ENCODE data around the gene ARAP2. TPM values are rescaled to one million over a fixed set of nuclear protein-coding genes. Genes with fewer than 3 reads are reported as not detected.

ARAP2 gene
- total RNA-seq, 1 donor from 2014 or later, result 59.1 TPM

DNA sequence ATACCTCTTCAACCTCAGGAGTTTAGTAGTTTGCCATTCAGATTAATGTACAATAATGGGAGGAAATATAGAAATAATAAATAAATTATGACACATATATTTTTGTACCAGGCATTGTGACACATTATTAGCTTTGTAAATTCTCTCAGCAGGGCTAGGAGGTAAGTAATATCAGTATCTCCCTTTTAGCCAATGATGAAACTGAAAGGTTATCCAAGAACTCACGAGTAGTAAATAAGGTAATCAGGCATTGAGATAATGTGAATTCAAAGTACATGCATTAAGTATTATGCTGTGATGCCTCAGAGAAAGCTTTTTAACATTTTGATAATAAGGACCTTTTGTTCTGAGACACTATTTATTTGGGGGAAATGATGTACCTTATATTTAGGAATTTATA lies 5.3 kb upstream of the ARAP2 start:
- Mint-ChIP-seq H3K27ac (no peak overlapping the region), H3K4me3 (no peak overlapping the region), H3K9me3 (no peaks in the 10 kb centered on the region), H3K36me3 (ENCODE audit: low read depth) (no peaks in the 10 kb centered on the region), H3K4me1 (peaks cover 26% of the 10 kb centered on the region), H3K27me3 (no peaks in the 10 kb centered on the region)
- ChIA-PET POLR2A (no interaction called here), CTCF (no interaction called here)
- DNase-seq, result no peak
- no peak for ATAC-seq (ENCODE audit: low read depth)
- intact Hi-C loops (cut with micrococcal nuclease), result loop anchor here (10.0 kb wide), 1 partner anchor 1435 kb away; the partner anchor contains the start of gene RELL1
- TF ChIP-seq, protein P1, sequence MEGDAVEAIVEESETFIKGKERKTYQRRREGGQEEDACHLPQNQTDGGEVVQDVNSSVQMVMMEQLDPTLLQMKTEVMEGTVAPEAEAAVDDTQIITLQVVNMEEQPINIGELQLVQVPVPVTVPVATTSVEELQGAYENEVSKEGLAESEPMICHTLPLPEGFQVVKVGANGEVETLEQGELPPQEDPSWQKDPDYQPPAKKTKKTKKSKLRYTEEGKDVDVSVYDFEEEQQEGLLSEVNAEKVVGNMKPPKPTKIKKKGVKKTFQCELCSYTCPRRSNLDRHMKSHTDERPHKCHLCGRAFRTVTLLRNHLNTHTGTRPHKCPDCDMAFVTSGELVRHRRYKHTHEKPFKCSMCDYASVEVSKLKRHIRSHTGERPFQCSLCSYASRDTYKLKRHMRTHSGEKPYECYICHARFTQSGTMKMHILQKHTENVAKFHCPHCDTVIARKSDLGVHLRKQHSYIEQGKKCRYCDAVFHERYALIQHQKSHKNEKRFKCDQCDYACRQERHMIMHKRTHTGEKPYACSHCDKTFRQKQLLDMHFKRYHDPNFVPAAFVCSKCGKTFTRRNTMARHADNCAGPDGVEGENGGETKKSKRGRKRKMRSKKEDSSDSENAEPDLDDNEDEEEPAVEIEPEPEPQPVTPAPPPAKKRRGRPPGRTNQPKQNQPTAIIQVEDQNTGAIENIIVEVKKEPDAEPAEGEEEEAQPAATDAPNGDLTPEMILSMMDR (IDR thresholded peaks at IDR 0.05), result no peak

DNA sequence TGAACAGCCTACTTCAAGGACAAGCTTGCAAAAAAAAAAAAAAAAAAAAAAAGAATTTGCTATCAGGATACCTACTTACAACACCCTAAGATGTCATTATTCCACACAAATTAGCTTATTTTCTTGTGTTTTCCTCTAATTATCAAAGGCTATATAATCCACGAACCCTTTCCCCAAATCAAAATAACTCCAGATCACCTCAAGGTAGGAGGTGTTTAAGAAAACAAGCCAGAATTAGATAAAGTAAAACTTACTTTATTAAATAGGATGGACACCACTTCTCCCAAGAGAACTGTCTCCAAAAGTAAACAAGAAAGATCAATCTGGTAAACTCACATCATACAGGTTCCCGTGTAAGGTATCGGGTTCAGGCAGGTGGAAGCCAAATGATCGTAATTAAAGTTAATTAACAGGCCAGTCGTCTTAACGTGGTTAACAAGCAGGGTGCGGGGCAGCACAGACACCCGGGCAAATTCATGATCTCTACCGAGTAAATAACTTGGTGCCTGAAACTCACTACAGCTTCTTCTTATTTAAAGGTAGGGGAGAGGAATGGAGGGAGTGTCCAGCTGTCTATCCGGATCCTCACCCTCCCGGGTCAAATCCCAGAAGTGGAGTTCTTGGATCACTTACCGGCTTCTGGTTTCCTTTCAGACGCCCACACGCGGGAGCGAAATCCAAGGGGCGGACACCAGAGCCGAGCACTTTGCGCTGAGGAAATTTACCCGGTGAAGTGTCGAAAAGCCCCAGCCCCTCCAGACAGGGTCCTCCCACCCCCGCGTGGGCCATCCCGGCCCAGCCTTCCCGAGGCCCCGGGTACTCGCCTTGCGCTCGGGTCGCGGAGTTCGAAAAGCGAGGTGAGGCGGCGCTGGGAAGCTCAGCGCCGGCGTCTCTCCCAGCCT lies 708 bp downstream of the ARAP2 start:
- intact Hi-C loops (cut with micrococcal nuclease), result loop anchor here (1.0 to 5.0 kb wide), 5 partner anchors 12 to 1649 kb away; partner anchors contain the start of gene TBC1D1
- peak overlapping the region; percentile 90 for H3K4me3 Mint-ChIP-seq
- ChIA-PET CTCF (interaction anchor here (0.9 to 3.6 kb wide), 10 partner anchors 10 to 156 kb away, joined by 3 to 32 read pairs (median 8); no protein-coding TSS in a partner anchor), POLR2A (interaction anchor here (0.6 to 5.2 kb wide), 25 partner anchors 7 to 1499 kb away, joined by 3 to 60 read pairs (median 6); no protein-coding TSS in a partner anchor)
- ATAC-seq (ENCODE audit: low read depth), result peak; percentile 35
- peaks cover 56% of the 10 kb centered on the region for H3K4me1 Mint-ChIP-seq
- TF ChIP-seq, protein P1 (IDR thresholded peaks at IDR 0.05), result no peak
- H3K27ac Mint-ChIP-seq, result peak overlapping the region; percentile 89
- no peaks in the 10 kb centered on the region for H3K9me3 Mint-ChIP-seq
- no peak for DNase-seq
- H3K36me3 Mint-ChIP-seq (ENCODE audit: low read depth), result peaks cover 13% of the 10 kb centered on the region
- H3K27me3 Mint-ChIP-seq, result no peaks in the 10 kb centered on the region

DNA sequence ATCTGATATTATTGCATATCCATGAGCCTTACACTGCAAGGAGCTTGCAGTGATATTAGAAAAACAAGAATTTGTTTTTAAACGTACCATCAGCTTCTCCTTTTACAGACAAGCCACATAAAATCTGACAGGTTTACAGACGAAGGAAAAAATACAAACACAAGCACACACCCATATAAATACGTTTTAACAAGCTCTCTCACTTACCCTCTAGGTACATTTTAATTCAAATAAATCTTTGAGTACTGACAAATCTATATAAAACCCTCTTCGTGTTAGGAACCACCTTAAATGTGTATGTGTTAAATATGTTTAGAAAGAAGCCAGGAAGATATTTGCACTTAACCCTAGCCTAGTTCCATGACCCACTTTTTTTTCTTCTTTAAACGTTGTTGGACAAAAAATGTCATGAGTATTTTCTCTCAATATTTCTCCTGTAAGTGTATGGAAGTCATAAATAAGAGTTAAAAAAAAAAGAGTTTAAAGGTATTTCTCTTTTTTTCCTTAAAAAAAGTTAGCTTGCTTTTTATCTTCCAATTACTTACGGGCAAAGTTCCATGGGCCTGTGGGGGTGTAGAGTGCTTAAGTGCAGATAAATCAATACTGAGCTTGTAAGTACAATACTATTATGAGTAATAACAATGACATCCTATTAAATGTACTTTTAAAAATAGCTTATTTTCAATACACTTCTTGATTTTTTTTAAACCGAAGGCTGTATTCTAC lies 1.5 kb downstream of the ARAP2 start:
- ChIA-PET POLR2A (interaction anchor here (0.6 to 5.2 kb wide), 13 partner anchors 9 to 1499 kb away, joined by 3 to 60 read pairs (median 4); no protein-coding TSS in a partner anchor), CTCF (interaction anchor here (0.9 to 3.6 kb wide), 7 partner anchors 11 to 157 kb away, joined by 3 to 32 read pairs (median 8); no protein-coding TSS in a partner anchor)
- ATAC-seq (ENCODE audit: low read depth), result no peak
- peak overlapping the region; percentile 90 for H3K4me3 Mint-ChIP-seq
- TF ChIP-seq, protein P1 (IDR thresholded peaks at IDR 0.05), result no peak
- intact Hi-C loops (cut with micrococcal nuclease), result loop anchor here (1.0 to 5.0 kb wide), 3 partner anchors 17 to 1650 kb away; partner anchors contain the start of gene TBC1D1
- H3K27me3 Mint-ChIP-seq, result no peaks in the 10 kb centered on the region
- peaks cover 4% of the 10 kb centered on the region for H3K9me3 Mint-ChIP-seq
- DNase-seq, result no peak
- H3K36me3 Mint-ChIP-seq (ENCODE audit: low read depth), result peaks cover 21% of the 10 kb centered on the region
- peak overlapping the region; percentile 89 for H3K27ac Mint-ChIP-seq
- peaks cover 61% of the 10 kb centered on the region for H3K4me1 Mint-ChIP-seq

DNA sequence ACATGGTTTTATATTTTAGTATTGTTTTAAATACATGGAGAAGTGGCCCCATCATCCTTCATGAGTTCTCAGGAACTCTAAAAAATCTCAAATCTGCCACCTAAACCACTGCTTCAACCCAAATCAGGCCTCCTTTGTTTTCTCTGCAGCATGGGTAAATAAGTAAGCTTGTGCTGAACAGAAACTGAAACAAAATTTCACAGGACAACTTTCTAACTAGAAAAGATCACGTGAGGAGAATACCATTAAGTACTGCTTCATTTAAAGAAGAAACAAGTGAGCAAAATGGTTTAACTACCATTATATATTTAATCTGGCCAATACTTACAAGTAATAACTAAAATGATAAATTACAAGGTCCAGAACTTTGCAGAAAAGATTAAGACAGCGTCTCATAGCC lies 2.5 kb downstream of the ARAP2 start:
- peaks cover 30% of the 10 kb centered on the region for H3K36me3 Mint-ChIP-seq (ENCODE audit: low read depth)
- intact Hi-C loops (cut with micrococcal nuclease), result loop anchor here (1.0 to 5.0 kb wide), 3 partner anchors 16 to 1651 kb away; partner anchors contain the start of gene TBC1D1
- ChIA-PET POLR2A (interaction anchor here (0.6 to 5.2 kb wide), 4 partner anchors 13 to 84 kb away, joined by 3 to 60 read pairs (median 7); no protein-coding TSS in a partner anchor), CTCF (interaction anchor here (0.7 to 1.4 kb wide), 4 partner anchors 22 to 158 kb away, joined by 3 to 4 read pairs (median 3); no protein-coding TSS in a partner anchor)
- H3K9me3 Mint-ChIP-seq, result peaks cover 4% of the 10 kb centered on the region
- no peaks in the 10 kb centered on the region for H3K27me3 Mint-ChIP-seq
- peak overlapping the region; percentile 89 for H3K27ac Mint-ChIP-seq
- no peak for DNase-seq
- TF ChIP-seq, protein P1 (IDR thresholded peaks at IDR 0.05), result no peak
- no peak for ATAC-seq (ENCODE audit: low read depth)
- peak overlapping the region; percentile 90 for H3K4me3 Mint-ChIP-seq
- H3K4me1 Mint-ChIP-seq, result peaks cover 68% of the 10 kb centered on the region
